ENCODE measurements around the gene OXCT2.
"Not testable (repeated sequence)": the region's sequence is repeated elsewhere in the genome, so short reads cannot be mapped to it uniquely, and the experiment has no call there.

OXCT2 gene

DNA sequence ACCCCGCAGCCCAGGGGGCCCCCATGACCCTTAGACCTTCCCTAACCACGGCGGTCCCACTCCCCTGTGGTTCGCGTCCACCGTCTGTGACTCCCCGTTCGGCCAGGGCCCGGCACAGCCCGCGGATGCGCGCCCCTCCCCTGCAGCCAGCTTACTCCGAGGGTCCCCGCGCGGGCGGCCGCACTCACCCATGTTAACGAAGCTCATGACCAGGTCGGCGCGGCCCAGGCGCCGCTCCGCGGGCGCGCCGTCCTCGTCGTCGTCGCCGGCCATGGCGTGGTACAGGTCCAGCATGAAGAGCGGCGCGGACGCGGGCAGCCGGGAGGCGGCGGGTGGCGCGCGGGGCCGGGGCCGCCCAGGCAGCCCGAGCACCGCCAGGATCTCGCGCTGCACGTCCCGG lies 16.8 kb upstream of the OXCT2 start:
- H3K4me3 ChIP-seq (ENCODE audit: low read depth, low read length): not testable (repeated sequence)

DNA sequence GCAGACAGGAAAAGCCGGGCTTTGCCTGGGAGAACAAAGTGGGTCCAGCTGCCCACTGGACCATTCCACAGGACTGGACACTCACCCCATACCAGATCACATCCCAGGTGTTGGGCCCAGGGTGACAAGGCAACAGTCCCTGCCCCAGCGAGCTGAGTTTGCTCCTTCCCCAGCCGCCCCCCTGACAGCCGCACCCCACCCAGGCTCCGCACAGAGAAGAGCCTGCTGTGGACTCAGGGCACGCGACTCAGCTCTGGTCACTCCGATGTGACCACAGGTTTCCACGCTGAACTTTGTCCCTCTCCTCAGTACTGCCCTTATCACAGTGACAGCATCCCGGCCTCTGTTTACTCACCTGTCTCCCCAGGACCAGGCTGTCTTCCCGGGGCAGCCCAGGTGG lies 16.3 kb upstream of the OXCT2 start:
- no peak overlapping the region for H3K4me3 ChIP-seq (ENCODE audit: low read depth, low read length)

DNA sequence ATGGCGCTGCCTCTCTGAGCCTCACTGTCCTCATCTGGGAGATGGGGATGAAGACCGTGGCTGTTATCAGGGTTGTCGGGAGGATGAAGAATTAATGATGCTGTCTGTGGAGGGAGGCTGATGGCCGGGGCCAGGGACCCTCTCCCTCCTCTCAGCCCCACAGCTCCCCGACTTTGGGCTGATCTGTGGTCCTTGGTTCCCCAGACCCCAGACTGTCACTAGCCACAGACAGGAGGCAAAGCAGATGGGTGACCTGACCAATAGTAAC lies 15.9 kb upstream of the OXCT2 start:
- not testable (repeated sequence) for H3K4me3 ChIP-seq (ENCODE audit: low read depth, low read length)

DNA sequence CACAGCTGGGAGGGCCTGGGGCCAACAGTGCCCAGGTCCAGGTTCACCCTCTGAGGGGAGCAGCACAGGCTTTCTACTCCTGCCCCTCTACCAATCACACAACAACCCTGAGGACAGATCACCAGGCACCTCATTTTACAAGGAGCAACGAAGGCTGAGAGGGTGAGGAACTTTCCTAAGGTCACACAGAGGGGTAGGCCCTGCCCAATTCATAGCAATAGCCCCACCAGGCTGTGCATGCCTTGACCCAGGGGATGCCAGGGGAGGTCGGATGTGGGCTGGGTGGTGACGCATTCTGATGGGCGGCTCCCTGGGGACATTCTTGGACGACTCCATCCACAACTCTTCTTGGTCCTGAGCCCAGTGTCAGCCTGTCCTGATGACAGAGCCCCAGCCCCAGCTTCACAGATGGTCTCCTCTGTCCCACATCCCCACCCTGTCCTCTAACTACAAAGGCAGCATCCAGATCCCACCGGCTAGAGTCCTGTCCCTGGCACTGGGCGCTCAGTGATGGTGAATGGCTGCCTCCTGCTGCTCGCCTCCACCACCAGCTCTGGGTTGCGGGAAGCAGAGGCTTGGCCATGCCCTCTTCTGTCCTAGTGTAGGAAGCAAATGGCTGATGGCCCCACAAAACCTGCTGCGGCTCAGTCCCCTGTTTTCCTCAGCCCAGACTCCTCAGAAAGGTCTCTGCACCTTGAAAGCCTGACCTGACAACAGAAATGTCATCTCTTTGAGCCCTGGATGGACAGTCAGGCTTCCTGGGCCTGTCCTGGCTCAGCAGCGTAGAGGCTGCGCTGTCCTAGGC lies 15.4 kb upstream of the OXCT2 start:
- H3K4me3 ChIP-seq (ENCODE audit: low read depth, low read length): not testable (repeated sequence)

DNA sequence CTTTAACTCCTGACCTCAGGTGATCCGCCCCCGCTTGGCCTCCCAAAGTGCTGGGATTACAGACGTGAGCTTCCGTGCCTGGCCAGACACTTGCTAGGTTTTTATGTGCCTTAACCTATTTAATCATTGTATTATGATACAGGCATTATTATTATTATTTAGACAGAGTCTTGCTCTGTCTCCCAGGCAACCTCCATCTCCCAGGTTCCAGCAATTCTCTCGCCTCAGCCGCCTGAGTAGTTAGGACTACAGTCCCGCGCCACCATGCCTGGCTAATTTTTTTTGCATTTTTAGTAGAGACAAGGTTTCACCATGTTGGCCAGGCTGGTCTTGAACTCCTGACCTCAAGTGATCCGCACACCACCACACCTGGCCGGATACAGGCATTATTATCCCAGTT lies 11.5 kb upstream of the OXCT2 start:
- H3K4me3 ChIP-seq (ENCODE audit: low read depth, low read length): not testable (repeated sequence)

DNA sequence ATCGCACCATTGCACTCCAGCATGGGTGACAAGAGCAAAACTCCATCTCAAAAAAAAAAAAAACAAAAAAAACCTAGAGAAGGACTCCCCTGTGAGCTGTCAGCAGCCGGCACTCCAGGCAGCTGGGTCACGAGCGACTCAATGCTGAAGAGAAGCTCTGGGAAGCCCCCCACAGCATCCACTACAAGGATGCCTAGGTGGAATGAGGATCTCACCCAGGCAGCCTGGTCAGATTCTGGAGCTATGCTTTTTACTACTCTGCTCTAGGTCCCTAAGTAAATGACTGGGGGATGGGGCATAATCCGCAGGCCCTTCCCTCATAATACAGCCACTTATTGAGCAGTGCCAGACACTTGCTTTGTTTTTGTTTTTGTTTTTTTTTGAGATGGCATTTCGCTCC lies 11.0 kb upstream of the OXCT2 start:
- no peak overlapping the region for H3K4me3 ChIP-seq (ENCODE audit: low read depth, low read length)

DNA sequence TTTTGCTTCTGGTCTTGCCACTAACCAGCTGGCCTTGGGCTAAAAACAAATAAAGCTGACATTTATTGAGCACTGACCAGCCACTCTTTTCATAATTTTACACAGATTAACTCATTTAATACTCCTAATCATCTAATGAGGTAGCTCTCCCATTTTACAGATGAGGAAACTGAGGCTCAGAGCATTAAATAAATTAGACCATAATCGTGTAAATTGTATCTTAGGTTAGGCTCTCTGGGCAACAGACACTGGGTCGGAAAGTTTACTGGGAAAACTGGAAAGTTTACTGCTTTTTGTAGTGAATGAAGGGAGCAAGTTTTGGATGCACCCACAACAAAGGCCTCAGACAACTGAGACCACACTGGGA lies 10.2 kb upstream of the OXCT2 start:
- no peak overlapping the region for H3K4me3 ChIP-seq (ENCODE audit: low read depth, low read length)

DNA sequence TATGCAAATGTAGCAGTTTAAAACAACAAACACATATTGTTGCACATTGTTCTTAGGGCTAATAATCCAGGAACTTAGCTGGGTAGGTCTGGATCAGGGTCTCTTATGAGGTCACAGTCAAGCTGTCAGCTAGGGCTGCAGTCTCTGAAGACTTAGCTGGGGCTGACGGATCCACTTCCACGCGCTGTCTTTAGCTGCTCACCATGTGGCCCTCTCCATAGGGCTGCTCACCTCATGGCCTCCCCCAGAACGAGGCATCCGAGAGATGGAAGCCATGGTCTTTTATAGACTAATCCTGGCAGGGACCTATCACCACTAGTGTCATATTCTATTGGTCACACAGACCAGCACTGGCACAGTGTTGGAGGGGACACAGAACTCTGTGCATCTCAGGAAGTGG lies 8.7 kb upstream of the OXCT2 start:
- no peak overlapping the region for H3K4me3 ChIP-seq (ENCODE audit: low read depth, low read length)

DNA sequence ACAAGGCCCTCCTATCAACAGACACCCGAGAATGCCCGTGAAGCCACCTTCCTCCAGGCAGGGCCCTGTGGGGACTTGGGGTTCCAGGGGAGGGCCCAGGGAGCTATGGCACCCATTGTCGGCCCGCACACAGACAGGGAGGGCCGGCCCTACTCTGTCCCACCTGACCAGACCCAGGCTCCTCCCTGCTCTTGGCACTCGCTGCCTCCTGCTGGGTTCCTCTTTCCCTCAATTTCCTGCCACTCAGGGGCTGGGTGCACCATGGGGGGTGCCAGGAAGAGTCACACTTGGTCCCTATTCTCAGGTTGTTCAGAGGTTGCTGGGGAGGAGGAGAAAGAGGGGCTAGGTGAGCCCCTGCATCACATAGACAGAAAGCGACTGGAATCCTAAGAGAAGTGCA lies 8.0 kb upstream of the OXCT2 start:
- H3K4me3 ChIP-seq (ENCODE audit: low read depth, low read length): no peak overlapping the region

DNA sequence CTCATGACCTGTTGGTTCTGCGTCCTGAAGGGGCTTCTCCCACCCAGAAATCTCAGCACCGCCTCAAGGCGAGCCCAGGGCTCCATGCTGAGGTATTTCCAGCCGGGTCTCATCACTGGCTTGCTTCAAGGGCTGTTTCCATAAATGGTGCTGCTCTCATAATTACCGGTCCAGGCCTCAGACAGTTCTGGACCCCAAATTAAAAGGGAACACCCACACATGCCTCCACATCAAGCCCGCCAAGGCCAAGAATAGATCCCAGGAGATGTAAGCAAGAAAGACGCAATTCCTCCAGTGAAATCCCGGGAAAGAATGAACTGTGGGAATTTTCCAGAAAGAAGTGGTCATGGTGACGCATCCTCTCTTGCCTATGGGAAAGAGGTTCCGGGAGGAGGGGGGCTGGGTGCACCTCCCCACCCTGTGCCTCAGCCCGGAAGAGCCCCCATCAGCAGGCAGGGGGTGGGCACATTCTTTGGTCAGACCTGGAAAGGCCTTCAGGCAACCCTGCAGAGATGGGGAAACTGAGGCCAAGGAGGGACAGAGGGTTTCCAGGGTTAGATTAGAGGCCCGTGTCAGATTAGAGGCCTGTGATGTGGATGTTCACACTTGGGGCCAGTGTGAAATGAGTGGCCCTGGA lies 7.4 kb upstream of the OXCT2 start:
- H3K4me3 ChIP-seq (ENCODE audit: low read depth, low read length): not testable (repeated sequence)

DNA sequence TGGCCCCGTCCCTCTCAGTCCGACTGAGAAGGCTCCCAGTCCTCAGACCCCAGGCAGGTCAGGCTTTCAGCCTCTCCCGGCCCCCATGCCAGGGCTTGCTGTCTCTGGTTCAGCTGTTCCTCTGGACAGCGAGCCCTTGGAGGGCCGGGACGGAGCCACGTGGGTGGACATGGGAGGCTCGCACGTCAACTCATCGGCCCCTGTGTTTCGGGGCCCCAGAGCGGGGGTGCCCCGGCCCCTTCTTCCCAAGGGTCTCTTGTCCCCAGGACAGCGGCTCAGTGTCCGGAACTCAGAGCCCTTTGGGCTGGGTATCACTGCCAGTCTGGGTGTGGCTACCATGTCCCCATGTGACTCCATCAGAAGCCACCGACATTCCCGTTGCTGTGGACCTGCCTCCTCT lies 6.7 kb upstream of the OXCT2 start:
- H3K4me3 ChIP-seq (ENCODE audit: low read depth, low read length): not testable (repeated sequence)

DNA sequence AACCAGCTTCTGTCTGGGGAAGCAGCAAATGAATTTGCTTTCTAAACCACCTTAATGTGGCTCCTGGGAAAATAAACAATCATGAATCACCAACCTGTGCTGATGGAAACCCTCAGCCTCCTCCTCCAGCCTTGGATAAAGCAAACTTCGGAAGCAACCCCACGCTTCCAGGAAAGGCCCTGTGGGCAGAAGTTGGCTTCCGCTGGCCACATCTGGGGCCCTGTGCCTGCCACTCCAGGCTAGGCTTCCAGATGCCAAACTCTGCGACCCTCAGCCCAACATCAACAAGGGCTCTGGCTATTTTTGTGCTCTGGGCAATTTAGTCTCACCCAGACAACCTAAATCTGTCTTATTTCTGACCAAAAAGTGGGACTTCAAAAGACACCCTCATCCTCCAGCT lies 6.2 kb upstream of the OXCT2 start:
- no peak overlapping the region for H3K4me3 ChIP-seq (ENCODE audit: low read depth, low read length)

DNA sequence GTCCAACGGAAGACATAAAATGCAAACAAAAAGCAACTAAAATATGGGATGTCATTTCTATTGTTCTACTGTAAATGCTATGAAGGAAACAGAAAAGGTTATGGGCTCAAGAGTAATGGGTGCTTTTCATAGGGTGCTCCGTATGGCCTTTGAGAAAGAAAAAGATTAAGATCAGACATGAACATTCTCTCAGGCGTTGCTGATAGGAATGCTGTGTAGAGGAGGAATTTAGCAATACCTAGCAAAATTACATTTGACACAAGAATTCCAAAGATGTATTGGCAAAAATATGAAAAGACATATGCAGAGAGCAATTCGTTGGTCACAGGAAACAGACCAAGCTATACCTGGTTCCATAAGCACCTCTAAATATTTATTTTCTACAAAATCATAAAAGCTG lies 5.7 kb upstream of the OXCT2 start:
- no peak overlapping the region for H3K4me3 ChIP-seq (ENCODE audit: low read depth, low read length)

DNA sequence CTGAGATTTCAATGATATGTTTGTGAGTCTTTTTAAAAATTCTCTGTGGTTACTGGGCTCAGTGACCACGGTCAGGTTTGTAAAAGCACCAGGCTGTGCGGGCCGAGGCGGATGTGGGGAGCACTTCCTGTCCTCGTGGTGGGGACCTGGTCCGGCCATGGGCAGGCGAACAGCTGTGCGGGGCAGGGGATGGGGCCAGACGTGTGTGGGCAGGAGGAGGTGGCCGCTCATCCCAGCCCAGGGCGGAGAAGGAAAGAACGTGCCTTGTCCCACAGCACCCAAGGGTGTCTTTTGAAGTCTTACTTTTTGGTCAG lies 5.2 kb upstream of the OXCT2 start:
- H3K4me3 ChIP-seq (ENCODE audit: low read depth, low read length): no peak overlapping the region

DNA sequence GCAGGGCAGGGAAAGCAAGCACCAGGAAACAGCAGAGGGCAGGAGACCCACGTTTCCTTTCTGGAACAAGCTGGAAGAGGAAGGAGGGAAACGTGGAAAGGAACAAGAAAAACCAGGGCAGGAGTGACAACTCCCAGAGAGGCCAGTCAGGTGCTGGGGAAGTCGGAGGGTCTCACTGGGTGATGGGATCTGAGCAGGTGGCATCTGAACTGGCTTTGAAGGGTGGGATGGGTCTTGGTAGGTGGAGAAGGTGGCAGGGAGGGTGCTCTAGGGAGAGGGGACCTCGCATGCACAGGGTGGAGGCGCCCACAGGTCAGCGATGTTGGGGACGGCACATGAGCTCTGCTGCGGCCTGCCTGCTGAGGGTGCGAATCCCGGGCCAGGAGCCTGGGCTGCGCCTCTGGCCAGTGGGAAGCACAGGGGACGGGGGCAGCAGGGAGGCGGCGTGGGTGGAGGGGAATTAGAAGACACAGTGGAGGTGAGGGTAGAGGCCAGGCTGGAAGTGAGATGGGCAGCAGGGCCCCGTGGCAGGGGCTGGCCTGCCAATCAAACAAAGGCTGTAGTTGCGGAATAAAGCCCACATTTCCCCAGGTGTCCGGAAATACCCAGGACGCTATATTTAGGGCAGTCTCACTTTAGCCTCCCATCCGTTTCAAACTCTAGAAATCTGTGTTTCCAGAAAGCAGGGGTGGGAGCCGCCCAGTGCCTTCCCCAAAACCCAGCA lies 4.7 kb upstream of the OXCT2 start:
- not testable (repeated sequence) for H3K4me3 ChIP-seq (ENCODE audit: low read depth, low read length)

DNA sequence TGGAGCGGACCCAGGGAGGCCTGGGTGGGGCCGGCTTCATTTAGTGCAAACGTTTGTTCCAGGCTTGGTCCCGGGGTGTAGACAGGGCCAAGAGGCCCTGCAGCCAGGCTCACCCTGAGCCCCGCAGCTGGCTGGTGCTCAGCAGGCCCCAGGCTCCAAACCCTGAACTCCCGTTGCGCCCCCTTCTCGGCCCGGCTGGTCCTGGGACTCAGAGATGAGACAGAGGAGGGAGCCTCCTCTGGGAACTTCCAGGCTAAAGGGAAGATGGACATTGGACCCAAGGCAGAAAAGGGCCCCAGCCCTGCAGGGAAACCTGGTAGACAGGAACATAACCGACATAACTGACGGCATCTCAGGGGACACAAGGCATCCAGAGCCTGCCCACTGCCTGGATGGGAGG lies 4.0 kb upstream of the OXCT2 start:
- H3K4me3 ChIP-seq (ENCODE audit: low read depth, low read length): not testable (repeated sequence)

DNA sequence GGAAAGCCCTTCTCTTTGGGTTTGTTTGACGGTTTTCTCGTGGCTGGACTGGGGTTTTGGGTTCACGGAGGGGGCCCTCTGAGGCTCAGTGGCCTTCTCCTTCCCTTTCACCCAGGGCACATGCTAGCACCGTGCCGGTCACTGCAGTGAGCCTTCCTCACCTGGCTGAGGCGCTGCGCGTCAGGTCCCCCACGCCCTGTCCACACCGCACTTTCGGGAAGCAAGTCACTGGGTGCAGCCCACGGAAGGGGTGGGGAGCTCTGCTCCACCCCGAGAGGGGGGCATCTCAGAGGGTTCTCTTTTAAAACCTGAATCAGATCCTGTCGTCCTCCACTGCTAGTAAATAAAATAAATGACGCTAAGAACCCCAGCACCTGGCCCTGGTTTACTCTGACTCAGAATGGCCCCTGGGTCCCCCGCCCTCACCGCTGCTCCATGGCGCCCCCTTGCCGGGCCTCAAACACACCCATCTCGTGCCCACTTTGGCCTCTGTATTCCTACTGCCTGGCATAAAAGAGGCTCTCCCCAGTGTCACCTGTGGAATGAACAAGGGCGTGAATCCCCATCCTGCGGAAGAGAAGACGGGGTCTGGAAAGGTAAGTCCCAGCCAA lies 2.3 kb upstream of the OXCT2 start:
- H3K4me3 ChIP-seq (ENCODE audit: low read depth, low read length): not testable (repeated sequence)

DNA sequence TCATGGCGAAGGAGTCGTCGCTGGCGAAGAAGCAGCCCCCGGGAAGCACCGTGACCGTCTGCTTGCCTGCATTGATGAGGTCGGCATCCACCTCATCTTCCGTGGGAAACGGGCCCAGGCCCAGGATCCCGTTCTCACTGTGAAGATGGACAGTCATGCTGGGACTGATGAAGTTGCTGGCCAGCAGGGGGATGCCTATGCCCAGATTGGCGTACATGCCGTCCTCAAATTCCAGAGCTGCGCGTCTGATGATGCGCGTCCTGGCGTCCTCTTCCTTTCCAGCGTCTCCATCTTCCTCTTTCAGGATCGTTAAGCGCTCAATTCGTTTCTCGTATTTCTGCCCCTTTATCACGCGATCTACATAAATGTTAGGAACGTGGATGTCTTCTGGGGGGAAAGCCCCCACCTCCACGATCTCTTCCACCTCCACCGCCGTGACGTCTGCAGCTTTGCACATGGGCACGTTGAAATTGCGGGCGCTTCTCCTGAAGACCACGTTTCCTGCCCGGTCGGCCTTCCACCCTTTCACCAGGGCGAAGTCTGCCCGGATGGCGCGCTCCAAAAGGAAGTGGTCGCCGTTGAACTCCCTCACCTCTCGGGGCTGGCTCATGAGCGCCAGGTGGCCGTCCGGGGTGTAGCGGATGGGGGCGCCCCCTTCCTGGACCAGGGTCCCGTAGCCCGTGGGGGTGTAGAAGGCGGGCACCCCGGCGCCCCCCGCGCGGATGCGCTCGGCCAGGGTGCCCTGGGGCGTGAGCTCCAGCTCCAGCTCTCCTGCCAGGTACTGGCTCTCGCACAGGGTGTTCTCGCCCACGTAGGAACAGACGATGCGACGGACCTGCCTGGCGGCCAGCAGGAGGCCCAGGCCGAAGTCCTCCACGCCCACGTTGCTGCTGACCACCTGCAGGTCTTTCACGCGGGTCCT lies 787 bp downstream of the OXCT2 start:
- H3K4me3 ChIP-seq (ENCODE audit: low read depth, low read length): not testable (repeated sequence)

DNA sequence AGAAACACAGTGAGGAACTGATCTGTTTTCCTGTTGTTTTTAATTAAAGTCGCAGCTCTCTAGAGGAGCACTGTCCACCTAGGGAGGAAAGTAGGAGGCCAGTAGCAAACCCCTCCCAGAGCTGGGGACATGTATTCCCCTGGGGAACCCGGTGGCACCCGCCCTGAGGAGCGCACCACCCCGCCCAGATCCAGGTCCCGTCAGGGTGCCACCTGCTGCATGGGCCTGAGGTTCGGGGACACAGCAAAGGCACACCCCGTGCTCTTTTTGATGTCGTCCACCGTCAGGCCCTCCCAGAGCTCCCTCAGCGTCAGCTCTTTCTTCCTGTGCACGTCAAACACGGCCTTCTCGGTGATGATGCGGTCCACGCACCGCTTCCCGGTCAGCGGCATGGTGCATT lies 1.6 kb downstream of the OXCT2 start:
- H3K4me3 ChIP-seq (ENCODE audit: low read depth, low read length): not testable (repeated sequence)

DNA sequence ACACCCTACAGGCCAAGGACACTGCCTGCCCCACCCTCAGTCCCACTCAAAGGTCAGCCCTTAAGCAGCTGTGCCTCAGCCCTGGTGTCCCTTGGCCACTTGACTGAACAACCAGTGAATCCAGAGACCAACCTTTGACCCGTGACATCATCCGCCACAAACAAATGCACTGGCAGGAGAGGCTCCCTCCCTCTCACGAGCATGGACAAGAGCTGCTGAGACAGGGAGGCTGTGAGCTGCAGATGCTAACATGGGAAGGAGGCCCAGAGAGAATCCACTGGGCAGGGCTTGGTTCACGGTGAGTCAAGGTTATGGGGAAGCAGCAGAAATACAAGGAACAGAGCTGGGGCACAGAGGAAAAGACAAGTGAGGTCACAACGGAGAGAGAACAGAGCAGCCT lies 4.7 kb downstream of the OXCT2 start:
- not testable (repeated sequence) for H3K4me3 ChIP-seq (ENCODE audit: low read depth, low read length)

DNA sequence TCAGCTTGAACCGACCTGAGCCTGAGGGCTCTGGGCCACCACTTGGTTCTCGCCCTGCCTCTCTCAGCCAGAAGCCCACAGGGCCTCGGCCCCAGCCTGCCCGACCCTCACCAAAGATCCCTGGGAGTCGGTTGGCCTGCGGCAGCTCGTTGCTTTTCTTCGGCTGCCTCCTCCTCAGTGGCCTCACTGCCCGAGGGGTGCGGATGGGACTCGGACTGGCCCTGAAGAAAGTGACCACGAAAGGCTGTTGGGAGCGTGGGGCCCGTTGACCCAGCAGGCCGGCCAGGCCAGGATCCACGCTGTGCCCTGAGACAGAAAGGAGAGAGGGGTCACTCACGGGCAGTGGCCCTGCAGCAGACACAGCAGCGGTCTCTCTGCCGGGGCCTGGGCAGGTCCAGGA lies 6.6 kb downstream of the OXCT2 start:
- H3K4me3 ChIP-seq (ENCODE audit: low read depth, low read length): not testable (repeated sequence)
